Prostate gland (tissue), 2 donors: ENCODE data around the gene FBXW8. TPM values are rescaled to one million over a fixed set of nuclear protein-coding genes. Genes with fewer than 3 reads are reported as not detected.

ENCODE experiments used
- DNase-seq: peaks from one replicate; pipeline ENCODE4 v3.0.0-alpha.2; 2019; ENCODE audit warnings: low spot score
- H3K27ac ChIP-seq, 2 donors: fragments of 200-600 bp; sonication (generic); 2 replicates each; pipeline ENCODE4 v1.5.1; 2017 to 2019
- H3K27me3 ChIP-seq: fragments of 200-600 bp; sonication (generic); replicated peaks from 2 replicates; pipeline ENCODE4 v1.5.1; 2019; ENCODE audit not compliant: insufficient read depth
- H3K36me3 ChIP-seq, 2 donors: fragments of 200-600 bp; sonication (generic); 1 replicate in 1 of 2; 2 replicates in 1 of 2; pipeline versions ENCODE4 v1.5.1 to v1.8.1; 2017 to 2019
- H3K4me1 ChIP-seq: fragments of 200-600 bp; sonication (generic); replicated peaks from 2 replicates; pipeline ENCODE4 v1.5.1; 2019
- H3K4me3 ChIP-seq, 2 donors: fragments of 200-600 bp; sonication (generic); 2 replicates each; pipeline ENCODE4 v1.5.1; 2017 to 2019
- H3K9me3 ChIP-seq: fragments of 200-600 bp; sonication (generic); 2 replicates; pipeline ENCODE4 v1.5.1; 2017
- POLR2A ChIP-seq: fragments of 450-650 bp; IDR thresholded peaks from one replicate; pipeline ENCODE4 v1.6.1; 2016; ENCODE audit warnings: antibody characterized with exemption, mild to moderate bottlenecking
- POLR2AphosphoS5 ChIP-seq: sonication (generic); formaldehyde crosslinking; IDR thresholded peaks from one replicate; pipeline ENCODE4 v1.6.1; 2017; ENCODE audit warnings: antibody characterized with exemption
- WGBS: methylation state at CpG from one replicate; pipeline ENCODE4 v1.1.5; 2018; 5-methylcytosine and 5-hydroxymethylcytosine counted together
- intact Hi-C: fragments of 100-400 bp; cut with DNase I; formaldehyde crosslinking; loops from one replicate; pipeline ENCODE4 v1.14.2; 2022
- total RNA-seq, 2 donors: library from RNA; depleted of rRNA; stranded (reverse); fragments of >200 nt; gene quantifications; one replicate each; pipeline ENCODE4 v1.1.0, GENCODE V29; 2016
- TF ChIP-seq, protein P1 (sequence below), 4 experiments: fragments of 200-600 bp in 2 of 4; fragments of 450-650 bp in 2 of 4; sonication (generic) in 2 of 4; IDR thresholded peaks; 1 replicate in 3 of 4; 2 replicates in 1 of 4; pipeline ENCODE4 v1.5.1; 2016 to 2019; ENCODE audit warnings: antibody characterized with exemption in 4 of 4, mild to moderate bottlenecking in 2 of 4, moderate library complexity in 2 of 4

FBXW8 gene
- total RNA-seq, 2 donors from 2014 or later, result 20.8 to 26.7 TPM

DNA sequence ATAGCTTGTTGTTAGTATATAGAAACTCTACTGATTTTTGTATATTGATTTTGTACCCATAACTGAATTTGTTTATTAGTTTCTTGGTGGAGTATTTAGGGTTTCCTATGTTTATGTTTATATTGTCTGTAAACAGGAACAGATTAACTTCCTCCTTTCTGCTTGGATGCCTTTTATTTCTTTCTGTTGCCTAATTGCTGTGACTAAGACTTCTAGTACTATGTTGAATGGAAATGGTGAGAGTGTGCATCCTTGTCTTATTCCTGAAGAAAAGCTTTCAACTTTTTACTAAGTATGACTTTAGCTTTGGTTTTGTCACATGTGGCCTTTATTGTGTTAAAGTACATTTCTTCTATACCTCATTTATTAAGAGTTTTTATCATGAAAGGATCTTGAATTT lies 20.9 kb downstream of the FBXW8 start:
- Histone ChIP-seq H3K36me3 (no peaks in the 10 kb centered on the region), H3K27me3 (no peaks in the 10 kb centered on the region), H3K4me1 (peaks cover 7% of the 10 kb centered on the region), H3K27ac (no peak overlapping the region), H3K4me3 (no peak overlapping the region), H3K9me3 (no peaks in the 10 kb centered on the region)
- intact Hi-C loops, result no loop called here
- no peak for DNase-seq
- TF ChIP-seq POLR2AphosphoS5, result no peak
- TF ChIP-seq, protein P1, sequence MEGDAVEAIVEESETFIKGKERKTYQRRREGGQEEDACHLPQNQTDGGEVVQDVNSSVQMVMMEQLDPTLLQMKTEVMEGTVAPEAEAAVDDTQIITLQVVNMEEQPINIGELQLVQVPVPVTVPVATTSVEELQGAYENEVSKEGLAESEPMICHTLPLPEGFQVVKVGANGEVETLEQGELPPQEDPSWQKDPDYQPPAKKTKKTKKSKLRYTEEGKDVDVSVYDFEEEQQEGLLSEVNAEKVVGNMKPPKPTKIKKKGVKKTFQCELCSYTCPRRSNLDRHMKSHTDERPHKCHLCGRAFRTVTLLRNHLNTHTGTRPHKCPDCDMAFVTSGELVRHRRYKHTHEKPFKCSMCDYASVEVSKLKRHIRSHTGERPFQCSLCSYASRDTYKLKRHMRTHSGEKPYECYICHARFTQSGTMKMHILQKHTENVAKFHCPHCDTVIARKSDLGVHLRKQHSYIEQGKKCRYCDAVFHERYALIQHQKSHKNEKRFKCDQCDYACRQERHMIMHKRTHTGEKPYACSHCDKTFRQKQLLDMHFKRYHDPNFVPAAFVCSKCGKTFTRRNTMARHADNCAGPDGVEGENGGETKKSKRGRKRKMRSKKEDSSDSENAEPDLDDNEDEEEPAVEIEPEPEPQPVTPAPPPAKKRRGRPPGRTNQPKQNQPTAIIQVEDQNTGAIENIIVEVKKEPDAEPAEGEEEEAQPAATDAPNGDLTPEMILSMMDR (IDR thresholded peaks at IDR 0.05), result no peak
- no peak for TF ChIP-seq POLR2A

DNA sequence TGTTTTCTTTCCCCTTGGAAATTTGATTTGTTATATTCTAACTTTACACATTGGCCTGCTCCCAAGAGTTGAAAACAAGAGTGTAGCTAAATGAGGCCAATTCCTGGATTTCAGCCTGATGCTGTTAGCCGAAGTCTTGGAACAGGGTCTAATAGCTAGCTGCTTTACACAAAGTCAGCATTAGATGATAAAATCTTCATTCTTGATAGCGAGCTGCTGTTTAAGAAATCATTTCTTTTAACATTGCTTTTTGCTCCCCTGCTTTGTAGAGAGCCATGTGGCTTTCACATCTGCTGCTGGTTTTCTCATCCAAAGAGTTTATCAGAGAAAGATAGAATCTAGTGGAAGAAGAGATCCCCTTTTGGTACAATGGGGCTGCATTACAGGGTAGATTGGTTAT lies 22.3 kb downstream of the FBXW8 start:
- H3K27me3 ChIP-seq, result no peaks in the 10 kb centered on the region
- no peaks in the 10 kb centered on the region for H3K9me3 ChIP-seq
- H3K27ac ChIP-seq, result no peak overlapping the region
- TF ChIP-seq, protein P1 (IDR thresholded peaks at IDR 0.05), result no peak
- TF ChIP-seq POLR2AphosphoS5 (no peak), POLR2A (no peak)
- H3K36me3 ChIP-seq, result no peaks in the 10 kb centered on the region
- intact Hi-C loops, result no loop called here
- H3K4me3 ChIP-seq, result no peak overlapping the region
- H3K4me1 ChIP-seq, result peaks cover 7% of the 10 kb centered on the region
- 25% methylated on average over 2 of the region's 2 CpGs for WGBS
- no peak for DNase-seq

GRCh38 chr12:116933512-116934246 lies 22.9 kb downstream of the FBXW8 start:
- no peak for DNase-seq
- WGBS, result 48% methylated on average over 3 of the region's 3 CpGs

GRCh38 chr12:116934908-116935705 lies 24.4 kb downstream of the FBXW8 start:
- H3K27me3 ChIP-seq, result no peaks in the 10 kb centered on the region
- no peak for TF ChIP-seq POLR2AphosphoS5
- TF ChIP-seq, protein P1 (IDR thresholded peaks at IDR 0.05), result no peak
- no peak for TF ChIP-seq POLR2A
- WGBS, result 75% methylated on average over 4 of the region's 4 CpGs
- H3K4me3 ChIP-seq, result no peak overlapping the region
- intact Hi-C loops, result no loop called here
- H3K36me3 ChIP-seq, result no peaks in the 10 kb centered on the region
- no peaks in the 10 kb centered on the region for H3K9me3 ChIP-seq
- H3K4me1 ChIP-seq, result peaks cover 7% of the 10 kb centered on the region
- H3K27ac ChIP-seq, result no peak overlapping the region
- no peak for DNase-seq

More at GRCh38 chr12:116933512-116934246, 22.9 kb downstream of the FBXW8 start:
- intact Hi-C loops, result no loop called here
- Histone ChIP-seq H3K27ac (no peak overlapping the region), H3K9me3 (no peaks in the 10 kb centered on the region), H3K4me1 (peaks cover 7% of the 10 kb centered on the region), H3K4me3 (no peak overlapping the region), H3K36me3 (no peaks in the 10 kb centered on the region), H3K27me3 (no peaks in the 10 kb centered on the region)
- TF ChIP-seq, protein P1 (IDR thresholded peaks at IDR 0.05), result no peak
- no peak for TF ChIP-seq POLR2AphosphoS5
- no peak for TF ChIP-seq POLR2A
